Measurements from ENCODE around the gene TICAM1. TPM values are rescaled to one million over a fixed set of nuclear protein-coding genes. Genes with fewer than 3 reads are reported as not detected.
"Not testable (repeated sequence)": the region's sequence is repeated elsewhere in the genome, so short reads cannot be mapped to it uniquely, and the experiment has no call there.

TICAM1 gene
- polyA plus RNA-seq, 3 donors = 4.7 to 8.4 (median 6.6) TPM

DNA sequence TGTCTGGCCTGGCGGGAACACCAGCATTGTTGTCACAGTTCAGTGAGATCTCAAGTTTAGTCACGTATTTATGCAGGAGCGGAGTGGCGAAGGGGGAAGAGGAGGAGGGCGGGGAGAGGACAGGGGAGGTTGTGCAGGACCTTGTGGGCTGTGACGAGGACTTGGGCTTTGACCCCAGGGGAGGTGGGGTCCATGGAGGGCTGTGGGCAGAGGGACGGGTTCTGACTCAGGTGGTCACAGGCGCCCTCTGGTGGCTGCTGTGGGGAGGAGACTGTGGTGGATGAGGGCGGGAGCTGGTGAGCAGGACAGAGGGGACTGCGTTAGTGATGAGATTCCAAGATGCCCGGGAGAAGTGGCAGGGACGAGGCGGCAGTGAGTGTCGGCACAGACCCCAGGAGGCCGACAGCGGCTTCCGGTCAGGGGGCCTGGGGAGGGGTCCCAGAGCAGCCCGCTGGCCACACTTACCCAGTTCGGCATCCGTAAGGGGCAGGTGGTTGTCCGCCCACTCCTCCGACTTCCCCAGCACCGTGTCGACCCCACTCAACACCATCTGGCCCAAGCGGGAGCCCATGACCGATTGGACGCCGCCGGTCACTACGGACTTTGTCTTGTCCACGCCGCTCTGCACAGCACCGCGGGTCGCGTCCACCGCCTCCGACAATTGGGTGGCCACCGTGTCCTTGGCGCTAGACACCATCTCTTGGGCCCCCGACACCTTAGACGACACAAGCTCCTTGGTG lies 20.2 kb upstream of the TICAM1 start:
- peak in 5 of 11 donors; percentile 66 to 85 (median 71) for DNase-seq (ENCODE audit: extremely low read depth in 1 of 11, low read depth in 9 of 11, low spot score in 4 of 11)

DNA sequence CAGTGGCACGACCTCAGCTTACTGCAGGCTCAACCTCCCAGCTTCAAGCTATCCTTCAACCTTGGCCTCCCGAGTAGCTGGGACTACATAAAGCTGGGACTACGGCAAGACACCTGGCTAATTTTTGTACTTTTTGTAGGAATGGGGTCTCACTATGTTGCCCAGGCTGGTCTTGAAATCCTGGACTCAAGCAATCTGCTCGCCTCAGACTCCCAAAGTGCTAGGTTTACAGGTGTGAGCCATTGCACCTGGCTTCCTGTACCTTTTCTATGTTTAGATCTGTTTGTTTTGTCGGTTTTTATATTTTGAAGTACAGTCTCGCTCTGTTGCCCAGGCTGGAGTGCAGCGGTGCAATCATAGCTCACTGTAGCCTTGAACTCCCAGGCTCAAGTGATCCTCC lies 17.5 kb upstream of the TICAM1 start:
- DNase-seq (ENCODE audit: extremely low read depth in 1 of 11, low read depth in 9 of 11, low spot score in 4 of 11) = no peak

DNA sequence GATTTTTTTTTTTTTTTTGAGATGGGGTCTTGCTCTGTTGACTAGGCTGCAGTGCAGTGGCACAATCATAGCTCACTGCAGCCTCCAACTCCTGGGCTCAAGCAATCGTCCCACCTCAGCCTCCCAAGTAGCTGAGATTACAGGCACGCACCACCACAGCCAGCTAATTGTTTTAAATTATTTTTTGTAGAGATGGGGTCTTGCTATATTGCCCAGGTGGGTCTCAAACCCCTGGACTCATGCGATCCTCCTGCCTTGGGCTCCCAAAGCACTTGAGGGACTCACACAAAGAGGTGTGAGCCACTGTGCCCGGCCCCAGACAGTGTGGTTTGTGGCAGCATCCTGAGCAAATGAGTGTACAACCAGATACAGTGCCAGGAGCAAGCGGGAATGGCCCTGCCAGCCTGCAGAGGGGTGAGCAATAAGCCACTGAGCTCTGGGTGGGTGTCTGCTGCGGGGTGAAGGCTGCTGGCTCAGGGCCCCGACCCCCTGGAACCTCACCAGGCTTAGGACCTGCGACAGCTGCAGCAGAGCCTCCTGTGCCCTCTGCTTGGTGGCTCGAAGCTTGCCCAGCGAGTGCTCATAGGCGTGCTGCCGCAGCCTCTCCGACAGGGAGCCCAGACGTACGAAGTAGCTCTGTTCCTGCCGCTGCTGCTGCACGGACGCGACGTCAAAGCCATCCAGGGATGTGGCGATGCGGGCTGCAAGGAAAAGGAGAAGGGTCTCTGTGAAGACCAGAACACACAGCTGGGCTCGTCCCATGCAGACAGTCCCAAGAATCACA lies 15.9 kb upstream of the TICAM1 start:
- DNase-seq (ENCODE audit: extremely low read depth in 1 of 11, low read depth in 9 of 11, low spot score in 4 of 11) = no peak

DNA sequence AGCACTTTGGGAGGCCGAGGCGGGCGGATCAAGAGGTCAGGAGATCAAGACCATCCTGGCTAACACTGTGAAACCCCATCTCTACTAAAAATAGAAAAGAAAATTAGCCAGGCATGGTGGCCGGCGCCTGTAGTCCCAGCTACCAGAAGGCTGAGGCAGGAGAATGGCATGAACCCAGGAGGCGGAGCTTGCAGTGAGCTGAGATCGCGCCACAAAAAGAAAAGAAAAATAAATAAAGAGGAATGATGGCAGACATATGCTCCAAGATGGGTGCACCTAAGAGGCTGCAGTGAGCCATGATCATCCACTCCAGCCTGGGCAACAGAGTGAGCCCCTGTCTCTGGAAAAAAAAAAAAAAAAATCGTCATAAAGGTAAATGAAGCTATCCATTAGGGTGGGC lies 14.5 kb upstream of the TICAM1 start:
- DNase-seq (ENCODE audit: extremely low read depth in 1 of 11, low read depth in 9 of 11, low spot score in 4 of 11) = not testable (repeated sequence)

DNA sequence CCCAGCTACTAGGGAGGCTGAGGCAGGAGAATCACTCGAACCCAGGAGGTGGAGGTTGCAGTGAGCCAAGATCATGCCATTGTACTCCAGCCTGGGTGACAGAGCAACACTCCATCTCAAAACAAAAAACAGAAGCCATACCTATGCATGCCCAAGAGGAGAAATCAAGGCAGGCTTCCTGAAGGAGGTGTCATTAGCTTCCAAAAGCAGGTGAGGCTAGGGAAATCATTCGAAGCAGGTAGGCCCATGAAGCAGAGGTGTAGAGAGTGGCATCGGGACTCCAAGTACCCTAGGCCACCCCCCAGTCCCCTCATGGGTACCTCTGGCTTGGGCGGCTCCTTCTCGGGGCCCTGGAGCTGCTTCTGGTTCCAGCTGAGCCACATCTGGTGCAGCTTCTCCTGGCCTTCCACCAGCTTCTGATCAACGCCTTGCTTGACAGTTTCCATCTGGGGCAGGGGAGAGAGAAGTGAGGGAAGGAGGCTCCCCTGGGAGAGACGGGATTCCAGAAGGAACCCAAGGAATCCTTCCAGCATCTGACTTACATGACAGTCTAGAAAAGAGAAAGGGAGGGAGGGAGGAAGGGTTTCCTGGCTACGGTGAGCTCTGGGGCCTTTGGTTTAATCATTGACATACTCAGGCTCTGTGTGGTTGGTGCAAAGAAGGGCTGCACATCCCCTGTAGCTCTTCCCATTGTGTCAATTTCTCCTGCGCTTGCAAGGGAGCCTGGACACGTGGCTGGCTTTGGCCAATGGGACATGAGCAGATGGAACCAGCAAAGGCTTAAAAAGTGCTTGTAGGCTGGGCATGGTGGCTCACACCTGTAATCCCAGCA lies 13.1 kb upstream of the TICAM1 start:
- peak in 4 of 11 donors; percentile 51 to 69 (median 59) for DNase-seq (ENCODE audit: extremely low read depth in 1 of 11, low read depth in 9 of 11, low spot score in 4 of 11)

DNA sequence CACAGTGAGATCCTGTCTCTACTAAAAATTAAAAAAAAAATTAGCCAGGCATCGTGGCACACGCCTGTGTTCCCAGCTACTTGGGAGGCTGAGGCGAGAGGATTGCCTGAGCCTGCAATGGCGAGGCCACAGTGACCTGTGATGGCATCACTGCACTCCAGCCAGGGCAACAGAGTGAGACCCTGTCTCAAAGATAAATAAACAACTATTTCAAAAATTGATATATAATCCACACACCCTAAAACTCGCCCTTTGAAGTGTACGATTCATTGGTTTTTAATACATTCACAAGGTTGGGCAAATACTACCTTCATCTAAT lies 12.1 kb upstream of the TICAM1 start:
- no peak for DNase-seq (ENCODE audit: extremely low read depth in 1 of 11, low read depth in 9 of 11, low spot score in 4 of 11)

DNA sequence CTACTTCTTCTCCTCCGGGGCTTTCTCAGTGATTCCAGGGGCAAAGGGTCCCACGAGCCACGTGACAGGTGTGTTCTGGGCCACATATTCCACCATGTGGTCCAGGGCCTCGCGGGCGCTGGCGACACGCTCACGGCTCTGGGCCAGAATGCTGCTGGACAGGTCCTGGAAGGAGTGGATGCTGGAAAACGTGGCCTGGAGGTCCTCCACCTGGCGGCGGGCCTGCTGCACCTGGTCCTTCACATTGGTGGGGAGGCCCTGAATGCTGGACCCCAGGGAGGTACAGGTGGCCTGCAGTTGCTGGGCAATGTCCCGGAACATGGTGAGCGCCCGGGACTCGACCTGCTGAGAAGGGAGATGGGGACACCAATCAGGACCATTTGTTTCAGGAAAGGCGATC lies 7.7 kb upstream of the TICAM1 start:
- DNase-seq (ENCODE audit: extremely low read depth in 1 of 11, low read depth in 9 of 11, low spot score in 4 of 11) = no peak

DNA sequence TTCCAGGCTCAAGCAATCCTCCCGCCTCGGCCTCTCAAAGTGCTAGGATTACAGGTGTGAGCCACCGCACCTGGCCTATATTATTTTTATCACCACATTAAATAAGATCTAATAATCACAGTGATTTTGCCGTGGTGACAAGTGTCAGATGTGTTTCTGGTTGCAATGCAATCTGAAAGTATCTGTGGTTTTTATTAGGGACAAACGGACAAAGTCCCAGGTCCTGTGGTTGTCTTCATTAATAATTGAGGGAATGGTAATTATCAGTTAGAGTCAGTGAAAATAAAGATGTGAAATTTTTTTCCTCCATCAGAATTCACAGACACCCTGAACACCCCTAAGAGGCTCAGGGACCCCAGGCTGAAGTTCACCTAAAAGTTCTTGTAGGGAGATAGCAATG lies 1.3 kb upstream of the TICAM1 start:
- no peak for DNase-seq (ENCODE audit: extremely low read depth in 1 of 11, low read depth in 9 of 11, low spot score in 4 of 11)

DNA sequence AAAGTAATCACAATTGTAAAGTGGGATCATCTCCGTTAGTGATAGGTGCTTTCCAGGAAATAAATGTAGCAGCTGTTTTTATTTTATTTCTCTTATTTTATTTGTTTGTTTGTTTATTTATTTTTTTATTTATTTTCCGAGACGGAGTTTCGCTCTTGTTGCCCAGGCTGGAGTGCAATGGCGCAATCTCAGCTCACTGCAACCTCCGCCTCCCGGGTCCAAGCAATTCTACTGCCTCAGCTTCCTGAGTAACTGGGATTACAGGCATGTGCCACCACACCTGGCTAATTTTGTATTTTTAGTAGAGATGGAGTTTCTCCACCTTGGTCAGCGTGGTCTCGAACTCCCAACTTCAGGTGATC lies 448 bp upstream of the TICAM1 start:
- DNase-seq (ENCODE audit: extremely low read depth in 1 of 11, low read depth in 9 of 11, low spot score in 4 of 11) = not testable (repeated sequence)

DNA sequence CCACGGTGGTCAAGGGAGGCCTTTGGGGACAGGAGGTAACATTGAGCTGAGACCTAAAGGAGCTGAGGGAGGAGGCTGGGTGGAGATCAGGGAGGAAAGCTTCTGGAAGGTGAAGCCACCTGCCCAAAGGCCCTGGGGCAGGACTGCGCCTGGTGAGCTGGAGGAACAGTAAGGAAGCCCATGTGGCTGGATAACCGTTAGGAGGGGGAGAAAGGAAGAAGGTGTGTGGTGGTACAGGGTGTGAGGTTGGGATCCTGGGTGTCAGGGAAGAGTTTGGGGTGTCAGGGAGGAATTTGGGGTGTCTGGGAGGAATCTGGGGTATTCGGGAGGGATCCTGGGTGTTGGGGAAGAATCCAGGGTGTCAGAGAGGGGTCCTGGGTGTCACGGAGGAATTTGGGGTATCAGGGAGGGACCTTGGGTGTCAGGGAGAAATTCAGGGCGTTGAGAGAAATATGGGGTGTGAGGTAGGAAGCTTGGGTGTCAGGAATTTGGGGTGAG lies 695 bp downstream of the TICAM1 start:
- no peak for DNase-seq (ENCODE audit: extremely low read depth in 1 of 11, low read depth in 9 of 11, low spot score in 4 of 11)

DNA sequence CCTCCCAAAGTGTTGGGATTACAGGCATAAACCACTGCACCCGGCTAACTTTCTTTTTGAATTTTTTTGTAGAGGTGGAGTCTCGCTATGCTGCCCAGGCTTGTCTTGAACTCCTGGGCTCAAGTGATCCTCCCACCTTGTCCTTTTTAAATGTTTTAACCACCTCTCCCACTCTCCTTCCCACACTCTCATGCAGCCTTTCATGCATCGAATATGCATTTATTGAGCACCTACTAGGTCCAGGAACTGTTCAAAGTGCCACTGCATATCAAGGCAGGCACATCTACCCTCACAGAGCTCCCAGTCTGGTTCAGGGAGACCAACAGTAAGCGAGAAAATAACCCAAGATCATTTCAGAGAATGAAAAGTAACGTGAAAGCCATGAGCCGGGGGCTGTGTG lies 1.2 kb downstream of the TICAM1 start:
- DNase-seq (ENCODE audit: extremely low read depth in 1 of 11, low read depth in 9 of 11, low spot score in 4 of 11) = no peak

DNA sequence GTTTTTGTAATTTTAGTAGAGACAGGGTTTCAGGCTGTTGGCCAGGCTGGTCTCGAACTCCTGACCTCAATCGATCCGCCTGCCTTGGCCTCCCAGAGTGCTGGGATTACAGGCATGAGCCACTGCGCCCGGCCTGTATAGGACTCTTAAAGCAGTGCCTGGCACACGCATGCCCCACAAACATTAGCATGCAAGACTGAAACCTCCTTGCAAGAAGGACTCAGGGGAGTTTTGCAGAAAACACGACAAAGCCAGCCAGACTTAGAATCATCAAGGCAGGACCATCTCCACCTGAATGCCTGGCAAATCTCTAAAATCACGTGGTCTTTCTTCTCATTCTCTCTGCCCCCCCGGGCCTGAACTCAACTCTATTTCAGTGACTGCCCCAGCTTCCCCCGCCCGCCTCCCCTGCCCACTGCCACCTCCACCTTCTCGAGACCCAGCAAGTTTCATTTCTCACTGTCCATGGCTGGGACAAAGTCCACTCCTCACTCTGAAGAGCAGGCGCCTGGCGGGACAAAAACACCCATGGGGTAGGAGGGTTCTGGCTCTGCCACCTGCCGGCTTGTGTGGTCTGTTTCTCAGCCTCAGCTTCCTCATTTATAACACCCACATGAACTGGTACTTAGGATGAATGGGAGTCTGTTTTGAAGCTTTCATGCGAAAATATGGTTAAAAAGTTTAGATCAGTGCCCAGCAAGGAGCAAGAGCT lies 2.4 kb downstream of the TICAM1 start:
- DNase-seq (ENCODE audit: extremely low read depth in 1 of 11, low read depth in 9 of 11, low spot score in 4 of 11) = peak in 1 of 11 donors; percentile 58

DNA sequence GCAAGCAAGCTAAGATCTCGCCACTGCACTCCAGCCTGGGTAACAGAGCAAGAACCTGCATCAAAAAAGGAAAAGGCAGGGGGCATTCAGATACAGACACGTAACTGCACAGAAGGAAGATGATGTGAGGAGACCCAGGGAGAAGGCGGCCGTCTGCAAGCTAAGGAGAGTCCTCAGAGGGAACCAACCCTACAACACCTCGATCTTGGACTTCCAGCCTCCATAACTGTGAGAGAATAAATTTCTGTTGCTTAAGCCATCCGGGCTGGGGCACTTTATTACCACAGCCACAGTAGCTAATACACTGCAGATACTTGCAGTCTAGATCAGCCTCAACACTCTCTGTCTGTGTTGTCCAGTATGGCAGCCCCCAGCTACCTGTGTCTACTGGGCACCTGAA lies 7.9 kb downstream of the TICAM1 start:
- no peak for DNase-seq (ENCODE audit: extremely low read depth in 1 of 11, low read depth in 9 of 11, low spot score in 4 of 11)

DNA sequence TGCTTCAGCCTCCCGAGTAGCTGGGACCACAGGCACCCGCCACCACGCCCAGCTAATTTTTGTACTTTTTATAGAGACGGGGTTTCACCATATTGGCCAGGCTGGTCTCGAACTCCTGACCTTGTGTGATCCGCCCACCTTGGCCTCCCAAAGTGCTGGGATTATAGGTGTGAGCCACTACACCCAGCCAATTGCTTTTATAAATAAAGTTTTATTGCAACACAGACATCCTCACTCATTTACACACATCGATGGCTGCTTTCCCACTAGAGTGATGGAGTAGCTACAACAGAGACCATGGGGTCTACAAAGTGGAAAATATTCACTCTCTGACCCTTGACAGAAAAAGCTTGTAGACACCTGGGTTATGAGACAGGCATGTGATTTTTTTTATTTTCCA lies 9.2 kb downstream of the TICAM1 start:
- not testable (repeated sequence) for DNase-seq (ENCODE audit: extremely low read depth in 1 of 11, low read depth in 9 of 11, low spot score in 4 of 11)

DNA sequence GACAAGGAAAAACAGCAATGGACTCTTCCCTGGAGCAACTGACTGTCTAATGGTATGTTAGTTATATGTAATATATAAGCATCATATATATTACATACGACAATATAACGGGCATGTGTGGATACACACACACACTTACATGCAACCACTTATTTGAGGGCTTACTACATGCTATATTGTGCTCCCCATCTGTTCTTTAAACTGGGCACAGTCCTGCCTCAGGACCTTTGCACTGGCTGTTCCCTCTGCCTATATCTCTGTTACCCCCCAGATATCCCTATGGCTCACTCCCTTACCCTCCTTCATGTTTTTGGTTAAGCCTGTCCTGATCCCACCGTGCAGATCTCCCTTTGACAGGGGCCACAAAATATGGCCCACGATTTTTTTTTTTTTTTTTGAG lies 10.2 kb downstream of the TICAM1 start:
- no peak for DNase-seq (ENCODE audit: extremely low read depth in 1 of 11, low read depth in 9 of 11, low spot score in 4 of 11)

DNA sequence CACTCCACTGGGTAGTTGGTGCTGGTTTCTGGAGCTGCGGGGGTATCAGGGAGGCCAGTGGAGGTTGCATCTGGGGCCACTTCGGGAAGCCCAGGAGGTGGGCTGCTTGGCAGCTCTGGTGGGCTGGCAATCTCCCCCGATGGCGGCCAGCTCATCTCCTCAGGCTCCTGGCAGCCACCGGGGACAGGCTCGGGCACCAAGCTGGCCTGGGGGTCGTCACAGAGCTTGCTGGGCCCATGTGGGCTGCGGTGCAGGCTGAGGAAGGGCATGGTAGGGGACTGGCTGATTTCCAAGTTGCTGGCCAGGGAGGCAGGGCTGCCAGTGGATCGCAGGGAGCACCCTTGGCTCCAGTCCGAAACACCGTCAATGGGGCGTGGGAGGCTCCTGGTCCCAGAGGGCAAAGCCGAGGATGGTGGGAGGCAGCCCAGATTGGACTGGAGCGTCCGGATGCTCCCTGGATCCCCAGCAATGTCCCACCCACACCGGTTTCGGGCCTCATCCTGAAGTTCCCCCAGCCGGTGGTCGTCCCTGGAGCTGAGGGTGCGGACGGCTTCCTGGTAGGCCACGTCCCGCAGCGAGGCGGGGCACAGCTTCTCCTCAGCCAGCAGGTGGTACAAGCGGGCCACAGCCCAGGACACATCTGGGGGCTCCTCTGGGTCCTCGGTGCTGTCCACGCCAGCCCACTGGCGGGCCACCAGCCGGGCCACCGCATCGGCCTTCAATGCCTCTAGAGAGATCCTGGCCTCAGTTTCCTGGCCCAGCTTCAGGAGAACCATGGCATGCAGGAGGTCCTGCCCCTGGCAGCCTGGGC lies 13.8 kb downstream of the TICAM1 start:
- DNase-seq (ENCODE audit: extremely low read depth in 1 of 11, low read depth in 9 of 11, low spot score in 4 of 11) = no peak

DNA sequence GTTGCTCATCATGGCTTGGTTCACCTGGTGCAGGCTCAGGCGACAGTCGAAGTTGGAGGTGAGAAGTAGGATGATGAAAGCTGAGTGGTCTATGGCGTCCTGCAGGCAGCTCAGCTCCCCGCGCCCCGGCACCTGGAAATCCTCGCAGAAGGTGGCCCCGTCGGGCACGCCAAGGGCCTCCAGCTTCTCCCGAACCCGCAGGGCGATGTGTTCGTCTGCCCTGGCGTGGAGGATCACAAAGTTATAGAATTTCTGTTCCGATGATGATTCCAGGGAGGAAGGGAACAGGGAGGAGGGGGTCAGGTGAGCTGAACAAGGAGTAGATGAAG lies 14.6 kb downstream of the TICAM1 start:
- no peak for DNase-seq (ENCODE audit: extremely low read depth in 1 of 11, low read depth in 9 of 11, low spot score in 4 of 11)

DNA sequence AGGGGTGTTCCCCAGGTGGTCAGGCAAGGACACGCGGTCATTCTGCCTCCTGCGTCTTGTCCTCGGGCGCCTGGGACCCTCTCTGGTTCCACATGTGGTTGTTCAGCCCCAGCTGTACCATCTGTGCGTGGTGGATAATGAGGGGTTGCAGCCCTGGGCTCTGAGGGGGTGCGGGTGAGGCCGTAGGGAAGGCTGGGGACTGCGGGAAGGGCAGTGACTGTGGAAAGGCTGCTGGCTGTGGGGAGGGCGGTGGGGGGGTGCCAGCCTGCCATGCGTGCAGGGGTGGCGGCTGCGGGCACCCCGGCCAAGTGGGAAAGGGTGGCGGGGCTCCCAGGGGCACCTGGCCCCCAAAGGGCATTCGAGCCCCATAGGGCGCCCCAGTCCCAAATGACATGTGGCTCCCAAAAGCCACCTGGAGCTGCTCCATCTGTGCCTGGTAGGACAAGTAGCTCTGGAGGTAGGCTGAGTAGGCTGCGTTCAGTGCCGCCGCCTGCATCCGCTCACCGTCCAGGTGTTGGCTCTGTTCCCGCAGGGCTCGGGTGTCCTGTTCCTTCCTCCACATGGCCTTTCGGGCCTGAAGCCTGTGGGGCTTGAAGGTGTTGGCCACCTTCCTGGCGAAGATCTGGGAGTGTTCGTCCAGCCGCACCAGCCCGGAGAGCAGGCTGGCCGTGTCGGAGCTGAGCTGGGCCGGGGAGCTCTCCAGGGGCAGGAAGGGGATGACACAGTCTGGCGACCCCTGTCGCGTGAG lies 15.1 kb downstream of the TICAM1 start:
- DNase-seq (ENCODE audit: extremely low read depth in 1 of 11, low read depth in 9 of 11, low spot score in 4 of 11) = no peak
